ENCODE results near the gene NR6A1.
"Not testable (repeated sequence)": the region's sequence is repeated elsewhere in the genome, so short reads cannot be mapped to it uniquely, and the experiment has no call there.

NR6A1 gene

GRCh38 chr9:124735121-124735520 is 36.0 kb downstream of the NR6A1 start:
- no peaks in the 10 kb centered on the region for H3K4me1 ChIP-seq
- TF ChIP-seq, protein P1, sequence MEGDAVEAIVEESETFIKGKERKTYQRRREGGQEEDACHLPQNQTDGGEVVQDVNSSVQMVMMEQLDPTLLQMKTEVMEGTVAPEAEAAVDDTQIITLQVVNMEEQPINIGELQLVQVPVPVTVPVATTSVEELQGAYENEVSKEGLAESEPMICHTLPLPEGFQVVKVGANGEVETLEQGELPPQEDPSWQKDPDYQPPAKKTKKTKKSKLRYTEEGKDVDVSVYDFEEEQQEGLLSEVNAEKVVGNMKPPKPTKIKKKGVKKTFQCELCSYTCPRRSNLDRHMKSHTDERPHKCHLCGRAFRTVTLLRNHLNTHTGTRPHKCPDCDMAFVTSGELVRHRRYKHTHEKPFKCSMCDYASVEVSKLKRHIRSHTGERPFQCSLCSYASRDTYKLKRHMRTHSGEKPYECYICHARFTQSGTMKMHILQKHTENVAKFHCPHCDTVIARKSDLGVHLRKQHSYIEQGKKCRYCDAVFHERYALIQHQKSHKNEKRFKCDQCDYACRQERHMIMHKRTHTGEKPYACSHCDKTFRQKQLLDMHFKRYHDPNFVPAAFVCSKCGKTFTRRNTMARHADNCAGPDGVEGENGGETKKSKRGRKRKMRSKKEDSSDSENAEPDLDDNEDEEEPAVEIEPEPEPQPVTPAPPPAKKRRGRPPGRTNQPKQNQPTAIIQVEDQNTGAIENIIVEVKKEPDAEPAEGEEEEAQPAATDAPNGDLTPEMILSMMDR (IDR thresholded peaks at IDR 0.05; ENCODE audit: low read depth, low read length): no peak
- H3K9me3 ChIP-seq: no peaks in the 10 kb centered on the region
- DNase-seq: no peak
- H3K36me3 ChIP-seq: no peaks in the 10 kb centered on the region
- H3K4me3 ChIP-seq (ENCODE audit: low read depth, low read length): no peak overlapping the region
- H3K27me3 ChIP-seq: no peaks in the 10 kb centered on the region

- H3K27me3 ChIP-seq; H3K4me1 ChIP-seq; DNase-seq; H3K4me3 ChIP-seq (ENCODE audit: low read depth, low read length); H3K36me3 ChIP-seq; H3K9me3 ChIP-seq: not testable (repeated sequence)
Observed at GRCh38 chr9:124734741-124735083, 36.4 kb downstream of the NR6A1 start.

DNA sequence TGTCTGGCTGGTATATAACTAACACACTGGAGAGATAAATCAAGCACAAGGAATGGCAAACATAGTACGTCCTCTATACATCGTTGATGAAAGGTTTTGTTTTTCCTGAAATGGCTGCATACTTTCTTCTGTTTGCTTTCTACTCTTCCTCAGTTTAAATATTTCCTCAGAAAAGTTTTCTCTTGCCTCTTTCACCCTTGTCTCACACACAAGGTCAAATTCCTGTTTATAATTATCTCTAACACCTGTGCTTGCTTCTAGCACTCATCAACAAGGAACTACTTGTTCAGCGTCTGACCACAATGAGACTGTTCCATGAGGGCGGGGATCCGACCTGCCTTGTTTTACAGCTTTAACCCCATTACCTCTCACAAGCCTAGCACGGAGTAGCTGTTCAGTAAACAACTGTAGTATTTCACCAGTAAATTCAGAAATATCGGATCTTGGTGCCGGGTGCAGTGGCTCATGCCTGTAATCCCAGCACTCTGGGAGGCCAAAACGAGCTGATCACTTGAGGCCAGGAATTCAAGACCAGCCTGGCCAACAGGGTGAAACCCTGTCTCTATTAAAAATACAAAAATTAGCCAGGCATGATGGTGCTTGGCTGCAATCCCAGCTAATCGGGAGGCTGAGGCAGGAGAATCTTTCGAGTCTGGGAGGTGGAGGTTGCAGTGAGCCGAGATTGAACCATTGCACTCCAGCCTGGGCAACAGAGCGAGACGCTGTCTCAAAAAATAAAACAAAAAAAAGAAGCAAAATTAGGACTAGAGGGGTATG is 37.0 kb downstream of the NR6A1 start:
- Histone ChIP-seq H3K4me1 (no peaks in the 10 kb centered on the region), H3K4me3 (ENCODE audit: low read depth, low read length) (no peak overlapping the region), H3K36me3 (no peaks in the 10 kb centered on the region), H3K27me3 (no peaks in the 10 kb centered on the region), H3K9me3 (no peaks in the 10 kb centered on the region)
- no peak for DNase-seq
- TF ChIP-seq, protein P1 (IDR thresholded peaks at IDR 0.05; ENCODE audit: low read depth, low read length): no peak

GRCh38 chr9:124730772-124731171 is 40.3 kb downstream of the NR6A1 start:
- Histone ChIP-seq H3K4me1 (no peaks in the 10 kb centered on the region), H3K4me3 (ENCODE audit: low read depth, low read length) (no peak overlapping the region), H3K9me3 (no peaks in the 10 kb centered on the region), H3K27me3 (no peaks in the 10 kb centered on the region), H3K36me3 (no peaks in the 10 kb centered on the region)
- TF ChIP-seq, protein P1 (IDR thresholded peaks at IDR 0.05; ENCODE audit: low read depth, low read length): no peak
- no peak for DNase-seq

DNA sequence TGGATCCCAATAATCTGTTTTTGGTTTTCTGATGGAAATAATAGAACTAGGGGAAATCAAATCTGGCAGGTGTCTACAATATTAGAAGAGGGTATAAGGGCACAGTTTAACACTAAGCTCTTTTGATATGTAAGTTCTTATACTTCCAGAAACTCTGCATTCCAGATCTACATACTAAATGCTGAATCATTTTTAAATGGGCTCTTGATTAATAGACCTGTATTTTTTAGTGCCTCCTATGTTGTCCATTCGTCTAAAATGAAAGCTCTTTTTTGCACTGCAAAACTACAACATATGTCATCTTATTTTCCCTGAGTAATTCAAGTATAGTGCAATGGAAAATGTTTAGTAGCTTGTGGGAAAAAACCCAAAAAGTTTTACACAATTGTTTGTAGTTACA is 44.2 kb downstream of the NR6A1 start:
- H3K27me3 ChIP-seq: no peaks in the 10 kb centered on the region
- H3K4me3 ChIP-seq (ENCODE audit: low read depth, low read length): no peak overlapping the region
- no peak for DNase-seq
- H3K36me3 ChIP-seq: no peaks in the 10 kb centered on the region
- TF ChIP-seq, protein P1 (IDR thresholded peaks at IDR 0.05; ENCODE audit: low read depth, low read length): no peak
- no peaks in the 10 kb centered on the region for H3K4me1 ChIP-seq
- H3K9me3 ChIP-seq: no peaks in the 10 kb centered on the region

DNA sequence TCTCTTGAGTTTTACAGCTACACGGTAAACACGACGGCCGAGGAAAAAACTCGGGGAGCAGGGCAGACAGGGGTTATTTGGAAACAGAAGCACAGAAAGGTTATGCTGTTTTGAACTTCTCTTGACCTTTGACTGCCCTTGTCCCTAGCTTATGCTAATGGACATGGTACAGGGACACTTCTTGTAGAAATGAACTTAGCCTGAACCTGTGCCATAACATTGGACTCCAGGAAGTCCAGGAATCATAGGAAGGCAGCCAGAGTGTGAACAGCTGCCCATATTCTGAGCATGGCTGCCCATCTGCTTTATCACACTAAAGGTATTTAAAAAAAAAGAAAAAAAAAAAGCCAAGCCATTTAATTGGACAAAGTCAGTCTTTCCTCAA is 46.1 kb downstream of the NR6A1 start:
- Histone ChIP-seq H3K36me3 (no peaks in the 10 kb centered on the region), H3K9me3 (no peaks in the 10 kb centered on the region), H3K4me3 (ENCODE audit: low read depth, low read length) (no peak overlapping the region), H3K27me3 (no peaks in the 10 kb centered on the region), H3K4me1 (peaks cover 4% of the 10 kb centered on the region; the same call in 1 of the 2 replicates)
- TF ChIP-seq, protein P1 (IDR thresholded peaks at IDR 0.05; ENCODE audit: low read depth, low read length): no peak
- no peak for DNase-seq
